K562 (cell line): Measurements from ENCODE around the gene MMP17. TPM values are rescaled to one million over a fixed set of nuclear protein-coding genes. Genes with fewer than 3 reads are reported as not detected.
A peak's percentile ranks its signal among the peaks of the same experiment; 100 is the strongest.

Experiments used
- ATAC-seq: fragments of 200-7000 bp; cut with Tn5 transposase; 3 replicates; pipeline ENCODE4 v1.9.1; 2020; ENCODE audit warnings: moderate library complexity
- BruUV-seq: library from RNA; stranded (reverse); fragments of 400-500 nt; replicated peaks from 2 replicates; lab custom pipeline; 2021; lab: Mats Ljungman, UMichigan
- CTCF ChIA-PET: fragments of 300-600 bp; formaldehyde crosslinking; extraction: SDS; loops from one replicate; lab custom pipeline; 2021; ENCODE audit warnings: low intra/inter-chr PET ratio; lab: Yijun Ruan, JAX
- POLR2A ChIA-PET: fragments of 300-600, 350-650 bp; sonication (Branson Sonifier 250); formaldehyde crosslinking; extraction: SDS; loops from one replicate; lab custom pipeline; 2021; ENCODE audit warnings: antibody characterized with exemption, inconsistent platforms; lab: Yijun Ruan, JAX
- DNase-seq, 4 experiments: peaks; one replicate each; pipeline versions ENCODE4 v3.0.0 to v3.0.0-alpha.2; 2011 to 2018; ENCODE audit warnings: low spot score in 3 of 4, mixed read lengths in 3 of 4; ENCODE audit errors: extremely low read depth in 1 of 4
- FAIRE-seq: peaks from 2 replicates; lab custom pipeline; 2011; peaks lifted over from hg19 to GRCh38; lab: Jason Lieb, UNC
- H2AFZ ChIP-seq: 2 replicates; pipeline ENCODE4 v1.6.0; 2011; ENCODE audit warnings: low read depth, low read length, control low read depth, inconsistent platforms
- H3K27ac ChIP-seq: fragments of 200-600 bp; 3 replicates; pipeline ENCODE4 v1.8.0; 2011; ENCODE audit warnings: low read depth, mild to moderate bottlenecking, control low read depth, inconsistent platforms, low read length, moderate library complexity, mixed read lengths; ENCODE audit errors: extremely low read depth
- H3K27me3 ChIP-seq, 2 experiments: fragments of 300-600 bp in 1 of 2; 2 replicates in 1 of 2; 3 replicates in 1 of 2; pipeline versions ENCODE4 v1.6.0 to v1.8.0; 2011; ENCODE audit warnings: inconsistent platforms in 2 of 2, low read length in 2 of 2, mild to moderate bottlenecking in 1 of 2, mixed read lengths in 1 of 2, moderate library complexity in 1 of 2; ENCODE audit not compliant: control insufficient read depth in 2 of 2, insufficient read depth in 2 of 2
- H3K36me3 ChIP-seq: fragments of 300-600 bp; 3 replicates; pipeline ENCODE4 v1.8.0; 2011; ENCODE audit warnings: mild to moderate bottlenecking, low read length, inconsistent platforms; ENCODE audit not compliant: control insufficient read depth, insufficient read depth
- H3K4me1 ChIP-seq, 2 experiments: fragments of 200-600 bp in 1 of 2; replicated peaks in 1 of 2; 2 replicates in 1 of 2; 3 replicates in 1 of 2; pipeline versions ENCODE4 v1.5.1 to v1.8.0; 2011; ENCODE audit warnings: inconsistent platforms in 2 of 2, low read length in 2 of 2, mild to moderate bottlenecking in 1 of 2, mixed read lengths in 1 of 2, moderate library complexity in 1 of 2; ENCODE audit not compliant: control insufficient read depth in 2 of 2, insufficient read depth in 2 of 2
- H3K4me2 ChIP-seq: 2 replicates; pipeline ENCODE4 v1.6.1; 2011; ENCODE audit warnings: low read length, control low read depth, inconsistent platforms, mixed read lengths; ENCODE audit not compliant: insufficient read depth
- H3K4me3 ChIP-seq: fragments of 200-600 bp; sonication (generic), shearing (Covaris generic); 2 replicates; pipeline ENCODE4 v1.5.1; 2016; ENCODE audit warnings: control low read depth, inconsistent platforms
- H3K79me2 ChIP-seq: fragments of 200-600 bp; 3 replicates; pipeline ENCODE4 v1.8.0; 2011; ENCODE audit warnings: low read length, inconsistent platforms; ENCODE audit not compliant: control insufficient read depth, insufficient read depth
- H3K9ac ChIP-seq, 2 experiments: 2 replicates each; pipeline versions ENCODE4 v1.6.0 to v1.6.1; 2011; ENCODE audit warnings: low read depth in 2 of 2, low read length in 2 of 2, control low read depth in 1 of 2, inconsistent platforms in 1 of 2, mild to moderate bottlenecking in 1 of 2, mixed read lengths in 1 of 2; ENCODE audit not compliant: insufficient read depth in 1 of 2
- H3K9me1 ChIP-seq: one replicate; pipeline ENCODE4 v1.6.0; 2011; ENCODE audit warnings: inconsistent platforms, mild to moderate bottlenecking, low read length, moderate library complexity; ENCODE audit not compliant: control insufficient read depth, insufficient read depth
- H3K9me3 ChIP-seq: replicated peaks from 2 replicates; pipeline ENCODE4 v1.5.1; 2011; ENCODE audit warnings: low read depth, low read length, inconsistent platforms; ENCODE audit not compliant: control insufficient read depth, insufficient read depth
- H4K20me1 ChIP-seq: replicated peaks from 2 replicates; pipeline ENCODE4 v1.6.1; 2011; ENCODE audit warnings: low read length, inconsistent platforms, mixed read lengths; ENCODE audit not compliant: control insufficient read depth, insufficient read depth
- REST ChIP-seq, 2 experiments: fragments of 450-650 bp; formaldehyde crosslinking in 1 of 2; IDR thresholded peaks; 2 replicates each; pipeline versions ENCODE4 v1.4.0 to v1.6.1; 2014 to 2020; ENCODE audit warnings: mild to moderate bottlenecking in 2 of 2, borderline replicate concordance in 1 of 2, low read depth in 1 of 2
- ZBTB33 ChIP-seq: sonication (generic); formaldehyde crosslinking; IDR thresholded peaks from 2 replicates; pipeline ENCODE4 v1.8.1; 2023; ENCODE audit warnings: mild to moderate bottlenecking, missing genetic modification reagents
- WGBS: fragments of 100-300 bp; shearing (Covaris generic); methylation state at CpG from one replicate; pipeline ENCODE4 v1.1.6; 2016; ENCODE audit warnings: low coverage, mixed read lengths; ENCODE audit not compliant: insufficient coverage; ENCODE audit errors: missing lambda C conversion rate; 5-methylcytosine and 5-hydroxymethylcytosine counted together
- in situ Hi-C: fragments of 300-500 bp; cut with MboI; formaldehyde crosslinking; loops from 4 replicates; pipeline ENCODE4 v1.15.0; 2018; ENCODE audit warnings: inconsistent platforms, mixed read lengths
- intact Hi-C: fragments of 100-400 bp; cut with micrococcal nuclease; formaldehyde crosslinking; loops from 2 replicates; pipeline ENCODE4 v1.14.2; 2022
- polyA plus RNA-seq, 8 experiments: library from polyadenylated mRNA; depleted of rRNA in 4 of 8; stranded (reverse) in 5 of 8; unstranded in 3 of 8; fragments of >200 nt; fragmentation: Nextera tagmentation in 2 of 8; fragmentation: Illumina TruSeq in 1 of 8; extraction: Ambion mirVana in 2 of 8; extraction: Trizol in 1 of 8; gene quantifications; 2 replicates each; pipeline versions ENCODE4 v1.2.1 to v1.2.3, GENCODE V29; 2011 to 2014; ENCODE audit warnings: inconsistent platforms in 1 of 8, missing spikeins in 1 of 8
- total RNA-seq, 7 experiments: library from RNA; depleted of rRNA in 6 of 7; stranded (reverse); fragments of >200 nt in 6 of 7; fragmentation: Illumina TruSeq in 2 of 7; extraction: Trizol in 2 of 7; gene quantifications; 2 replicates each; pipeline versions ENCODE4 v1.2.1 to v1.2.3, GENCODE V29; 2011 to 2021; ENCODE audit warnings: low replicate concordance in 1 of 7

Gene MMP17
- total and polyA plus RNA-seq, 9 of the 15 experiments (the other 6 are each of a cell fraction or from before 2014, with no cell fraction given): 1.1 to 21.2 (median 17.1) TPM; not detected in 2

- TF ChIP-seq ZBTB33 (CRISPR knock-in tag): 0 out of 2 replicates have a peak, but pooled peaks have one; percentile 61
Observed at GRCh38 chr12:131852551-131853299, 24.5 kb downstream of the MMP17 start (continued).

GRCh38 chr12:131853832-131854797 lies 25.9 kb downstream of the MMP17 start:
- BruUV-seq: no TSS peak
- no peaks in the 10 kb centered on the region for H3K9me3 ChIP-seq
- no peaks in the 10 kb centered on the region for H3K27me3 ChIP-seq
- ChIA-PET POLR2A (interaction anchor here (0.6 to 1.3 kb wide), 3 partner anchors 11 to 346 kb away, joined by 3 to 4 read pairs (median 4); no protein-coding TSS in a partner anchor), CTCF (no interaction called here)
- no peak overlapping the region for H2AFZ ChIP-seq
- intact Hi-C loops (loop anchor here (5.0 kb wide), 1 partner anchor 148 kb away; no protein-coding TSS in a partner anchor), in situ Hi-C loops (no loop called here)
- FAIRE-seq (no peak), DNase-seq (no peak), ATAC-seq (peak; percentile 4; the same call in 2 of the 3 replicates)
- no peaks in the 10 kb centered on the region for H3K79me2 ChIP-seq
- no peak overlapping the region for H3K4me3 ChIP-seq
- no peaks in the 10 kb centered on the region for H4K20me1 ChIP-seq
- no peaks in the 10 kb centered on the region for H3K36me3 ChIP-seq
- no peak overlapping the region for H3K4me2 ChIP-seq
- H3K9me1 ChIP-seq: no peaks in the 10 kb centered on the region
- WGBS: 59% methylated on average over 32 of the region's 35 CpGs
- H3K4me1 ChIP-seq: peaks cover 0 to 71% of the 10 kb centered on the region in 2 experiments; a peak in 2 of 5 replicates
- no peak overlapping the region for H3K27ac ChIP-seq
- 0 out of 4 replicates have a peak overlapping the region, but pooled peaks of 1 of the 2 experiments have one; percentile 5 for H3K9ac ChIP-seq
- TF ChIP-seq REST (IDR thresholded peaks at IDR 0.05; ENCODE audit: borderline replicate concordance): peak; percentile 9; the same call in 1 of the 2 replicates
- no peak for TF ChIP-seq REST (CRISPR knock-in tag; IDR thresholded peaks at IDR 0.05; ENCODE audit: low read depth)
